Epidermal melanocyte (primary cell): ENCODE data around the gene VPS33B.

ENCODE experiments used
- DNase-seq: peaks from one replicate; pipeline ENCODE4 v3.0.0; 2011; ENCODE audit warnings: low spot score; ENCODE audit not compliant: insufficient read length

Gene VPS33B

GRCh38 chr15:90952901-90953677 is 69.3 kb downstream of the VPS33B start:
- DNase-seq, result no peak

GRCh38 chr15:90950676-90951075 is 71.7 kb downstream of the VPS33B start:
- no peak for DNase-seq

GRCh38 chr15:90949979-90950675 is 72.3 kb downstream of the VPS33B start:
- DNase-seq, result no peak
